PC-3 (cell line): ENCODE results near the gene TIE1. TPM values are rescaled to one million over a fixed set of nuclear protein-coding genes. Genes with fewer than 3 reads are reported as not detected.

ENCODE experiments used
- ATAC-seq: fragments of 200-7000 bp; cut with Tn5 transposase; 2 replicates; pipeline ENCODE4 v1.9.1; 2020; ENCODE audit warnings: mild to moderate bottlenecking, moderate library complexity
- BruUV-seq: library from RNA; stranded (reverse); fragments of 400-500 nt; replicated peaks from 2 replicates; lab custom pipeline; 2021; lab: Mats Ljungman, UMichigan
- CTCF ChIA-PET: fragments of 300-600 bp; sonication (Branson Sonifier 250); formaldehyde crosslinking; loops from one replicate; lab custom pipeline; 2022; ENCODE audit warnings: antibody characterized with exemption; lab: Charles Lee
- POLR2A ChIA-PET: fragments of 300-600 bp; sonication (Branson Sonifier 250); formaldehyde crosslinking; loops from one replicate; lab custom pipeline; 2022; ENCODE audit warnings: antibody characterized with exemption; ENCODE audit not compliant: unreplicated experiment; lab: Charles Lee
- DNase-seq: peaks from one replicate; pipeline ENCODE4 v3.0.0-alpha.2; 2015
- H2AFZ ChIP-seq: fragments of 300-600 bp; sonication (generic); 2 replicates; pipeline ENCODE4 v1.6.0; 2016; ENCODE audit warnings: antibody characterized with exemption, low read length
- H3F3A ChIP-seq: fragments of 300-600 bp; sonication (generic); one replicate; pipeline ENCODE4 v1.6.0; 2017; ENCODE audit warnings: antibody characterized with exemption, low read length, control low read depth, mild to moderate bottlenecking; ENCODE audit not compliant: unreplicated experiment
- H3K27ac ChIP-seq: fragments of 300-600 bp; sonication (generic); 2 replicates; pipeline ENCODE4 v1.5.1; 2016; ENCODE audit warnings: mild to moderate bottlenecking, low read length
- H3K27me3 ChIP-seq: fragments of 300-600 bp; sonication (generic); 2 replicates; pipeline ENCODE4 v1.6.1; 2016; ENCODE audit warnings: low read length, mixed read lengths
- H3K36me3 ChIP-seq: fragments of 300-600 bp; sonication (generic); 2 replicates; pipeline ENCODE4 v1.6.1; 2016; ENCODE audit warnings: low read depth, mixed run types, low read length, mixed read lengths
- H3K4me1 ChIP-seq: fragments of 300-600 bp; sonication (generic); 2 replicates; pipeline ENCODE4 v1.5.1; 2016; ENCODE audit warnings: low read length; ENCODE audit not compliant: insufficient read depth
- H3K4me2 ChIP-seq: fragments of 300-600 bp; sonication (generic); 2 replicates; pipeline ENCODE4 v1.6.0; 2016; ENCODE audit warnings: low read length
- H3K4me3 ChIP-seq: fragments of 300-600 bp; sonication (generic); 2 replicates; pipeline ENCODE4 v1.5.1; 2016; ENCODE audit warnings: mild to moderate bottlenecking, low read length, mixed read lengths
- H3K79me2 ChIP-seq: fragments of 300-600 bp; sonication (generic); 2 replicates; pipeline ENCODE4 v1.6.1; 2017; ENCODE audit warnings: low read length, mixed read lengths
- H3K9ac ChIP-seq: fragments of 300-600 bp; sonication (generic); 2 replicates; pipeline ENCODE4 v1.6.0; 2016; ENCODE audit warnings: mild to moderate bottlenecking, low read length
- H3K9me2 ChIP-seq: fragments of 300-600 bp; sonication (generic); replicated peaks from 2 replicates; pipeline ENCODE4 v1.6.1; 2016; ENCODE audit warnings: mixed run types, low read length, mixed read lengths
- H3K9me3 ChIP-seq: fragments of 300-600 bp; sonication (generic); 2 replicates; pipeline ENCODE4 v1.6.1; 2016; ENCODE audit warnings: low read length, mixed read lengths
- H4K20me1 ChIP-seq: fragments of 300-600 bp; sonication (generic); 2 replicates; pipeline ENCODE4 v1.6.1; 2016; ENCODE audit warnings: low read length, mixed read lengths
- EZH2 ChIP-seq: fragments of 300-600 bp; sonication (generic); IDR thresholded peaks from one replicate; pipeline ENCODE4 v1.6.1; 2017; ENCODE audit warnings: antibody characterized with exemption, mild to moderate bottlenecking, low read length; ENCODE audit not compliant: unreplicated experiment
- EZH2phosphoT487 ChIP-seq: fragments of 300-600 bp; sonication (generic); IDR thresholded peaks from 2 replicates; pipeline ENCODE4 v1.6.1; 2018; ENCODE audit warnings: mild to moderate bottlenecking, antibody characterized with exemption, low read length, borderline replicate concordance
- intact Hi-C: fragments of 100-400 bp; cut with micrococcal nuclease; formaldehyde crosslinking; loops from 2 replicates; pipeline ENCODE4 v1.9.0; 2023
- total RNA-seq: library from RNA; depleted of rRNA; stranded (reverse); fragments of >200 nt; gene quantifications from 2 replicates; pipeline ENCODE4 v1.2.3, GENCODE V29; 2014
- TF ChIP-seq, protein P1 (sequence below): fragments of 300-600 bp; sonication (generic); conservative IDR thresholded peaks from 2 replicates; pipeline ENCODE4 v1.5.1; 2017; ENCODE audit warnings: antibody characterized with exemption, low read depth, mild to moderate bottlenecking, low read length

TIE1 gene
- total RNA-seq, 1 experiment from 2014 or later, result 1.5 TPM

DNA sequence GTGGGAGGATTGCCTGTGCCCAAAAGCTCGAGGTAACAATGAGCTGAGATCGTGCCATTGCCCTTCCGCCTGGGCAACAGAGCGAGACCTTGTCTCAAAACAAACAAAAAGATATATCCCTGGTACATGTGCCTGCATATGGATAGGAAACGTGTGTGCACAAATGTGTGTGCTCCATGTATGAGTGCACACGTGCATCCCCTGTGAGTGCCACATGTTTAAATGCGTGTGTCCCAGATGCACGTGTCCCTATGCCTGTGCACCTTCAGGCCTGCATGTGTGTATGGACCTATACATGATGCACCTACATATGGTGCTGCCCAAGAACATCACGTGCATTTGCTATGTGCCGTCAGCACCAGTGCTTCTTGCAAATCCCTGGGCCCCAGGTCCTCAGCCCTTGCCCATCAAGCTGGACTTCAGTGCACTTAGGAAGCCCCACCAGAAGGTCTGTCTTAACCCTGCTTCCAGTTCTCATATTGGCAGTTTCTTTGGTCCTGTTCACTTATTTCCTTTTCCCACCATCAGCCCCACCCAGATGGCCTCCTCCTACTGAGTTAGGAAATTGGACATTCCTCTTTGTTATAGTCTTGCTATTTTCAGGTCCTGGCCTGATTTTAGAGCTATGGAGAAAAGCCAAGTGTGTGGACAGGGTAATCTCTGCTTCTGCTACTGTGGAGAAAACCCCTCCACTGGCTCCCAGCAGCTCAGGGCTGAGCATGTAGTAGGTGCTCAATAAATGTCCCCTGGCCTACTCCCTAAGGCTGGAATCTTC, 15.4 kb downstream of the TIE1 start:
- no peaks in the 10 kb centered on the region for H3K9me3 ChIP-seq
- H2AFZ ChIP-seq, result no peak overlapping the region
- intact Hi-C loops, result no loop called here
- no peak overlapping the region for H3K9ac ChIP-seq
- H3K9me2 ChIP-seq, result no peaks in the 10 kb centered on the region
- ChIA-PET POLR2A (no interaction called here), CTCF (no interaction called here)
- H3F3A ChIP-seq, result no peaks in the 10 kb centered on the region
- no peak overlapping the region for H3K4me2 ChIP-seq
- BruUV-seq, result no TSS peak
- no peak overlapping the region for H3K27ac ChIP-seq
- ATAC-seq (no peak), DNase-seq (no peak)
- H3K27me3 ChIP-seq, result no peaks in the 10 kb centered on the region
- no peak overlapping the region for H3K4me3 ChIP-seq
- no peak for TF ChIP-seq EZH2phosphoT487
- TF ChIP-seq EZH2, result no peak
- TF ChIP-seq, protein P1, sequence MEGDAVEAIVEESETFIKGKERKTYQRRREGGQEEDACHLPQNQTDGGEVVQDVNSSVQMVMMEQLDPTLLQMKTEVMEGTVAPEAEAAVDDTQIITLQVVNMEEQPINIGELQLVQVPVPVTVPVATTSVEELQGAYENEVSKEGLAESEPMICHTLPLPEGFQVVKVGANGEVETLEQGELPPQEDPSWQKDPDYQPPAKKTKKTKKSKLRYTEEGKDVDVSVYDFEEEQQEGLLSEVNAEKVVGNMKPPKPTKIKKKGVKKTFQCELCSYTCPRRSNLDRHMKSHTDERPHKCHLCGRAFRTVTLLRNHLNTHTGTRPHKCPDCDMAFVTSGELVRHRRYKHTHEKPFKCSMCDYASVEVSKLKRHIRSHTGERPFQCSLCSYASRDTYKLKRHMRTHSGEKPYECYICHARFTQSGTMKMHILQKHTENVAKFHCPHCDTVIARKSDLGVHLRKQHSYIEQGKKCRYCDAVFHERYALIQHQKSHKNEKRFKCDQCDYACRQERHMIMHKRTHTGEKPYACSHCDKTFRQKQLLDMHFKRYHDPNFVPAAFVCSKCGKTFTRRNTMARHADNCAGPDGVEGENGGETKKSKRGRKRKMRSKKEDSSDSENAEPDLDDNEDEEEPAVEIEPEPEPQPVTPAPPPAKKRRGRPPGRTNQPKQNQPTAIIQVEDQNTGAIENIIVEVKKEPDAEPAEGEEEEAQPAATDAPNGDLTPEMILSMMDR, result no peak
- H3K36me3 ChIP-seq, result no peaks in the 10 kb centered on the region
- H3K79me2 ChIP-seq, result no peaks in the 10 kb centered on the region
- H3K4me1 ChIP-seq, result no peaks in the 10 kb centered on the region
- no peaks in the 10 kb centered on the region for H4K20me1 ChIP-seq

DNA sequence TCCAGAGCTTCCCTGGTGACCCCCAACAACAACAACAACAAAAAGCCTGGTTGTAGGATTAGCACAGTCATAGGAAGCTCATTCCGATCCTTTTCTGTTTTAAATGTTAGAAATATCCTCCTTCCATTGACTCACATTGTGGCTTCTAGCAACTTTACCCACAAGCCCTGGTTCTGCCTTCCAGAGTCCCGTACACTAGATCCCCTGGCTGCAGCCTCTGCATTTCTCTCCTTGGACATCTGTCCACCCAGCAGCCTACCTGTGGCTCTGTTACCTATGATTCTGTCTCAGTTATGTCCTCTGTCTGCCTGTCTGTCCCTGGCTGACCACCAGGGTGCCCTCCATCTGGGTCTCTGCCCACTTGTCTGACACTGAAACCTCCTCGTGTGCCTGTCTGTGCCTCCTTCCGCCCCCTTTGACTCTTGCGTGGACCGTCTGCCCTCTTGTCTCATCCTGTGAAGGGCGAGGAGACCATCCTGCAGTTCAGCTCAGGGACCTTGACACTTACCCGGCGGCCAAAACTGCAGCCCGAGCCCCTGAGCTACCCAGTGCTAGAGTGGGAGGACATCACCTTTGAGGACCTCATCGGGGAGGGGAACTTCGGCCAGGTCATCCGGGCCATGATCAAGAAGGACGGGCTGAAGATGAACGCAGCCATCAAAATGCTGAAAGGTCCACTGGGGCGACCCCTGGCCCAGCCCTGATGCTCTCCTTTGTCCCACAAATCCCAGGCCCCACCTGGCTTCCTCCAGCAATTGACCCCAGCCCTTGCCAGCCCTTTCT, 16.1 kb downstream of the TIE1 start:
- Histone ChIP-seq H3F3A (no peaks in the 10 kb centered on the region), H2AFZ (no peak overlapping the region), H3K4me3 (no peak overlapping the region), H3K9ac (no peak overlapping the region), H3K79me2 (no peaks in the 10 kb centered on the region), H3K27ac (no peak overlapping the region), H3K27me3 (no peaks in the 10 kb centered on the region), H3K4me1 (no peaks in the 10 kb centered on the region), H3K9me3 (no peaks in the 10 kb centered on the region), H3K36me3 (no peaks in the 10 kb centered on the region), H3K4me2 (no peak overlapping the region), H4K20me1 (no peaks in the 10 kb centered on the region), H3K9me2 (no peaks in the 10 kb centered on the region)
- DNase-seq, result no peak
- intact Hi-C loops, result no loop called here
- ATAC-seq, result no peak; the same call in 1 of the 2 replicates
- ChIA-PET POLR2A (no interaction called here), CTCF (no interaction called here)
- TF ChIP-seq EZH2phosphoT487, result no peak
- TF ChIP-seq, protein P1, result peak; percentile 43
- no TSS peak for BruUV-seq
